SJCRH30 (cell line): Measurements from ENCODE around the gene CACNA1E. TPM values are rescaled to one million over a fixed set of nuclear protein-coding genes. Genes with fewer than 3 reads are reported as not detected.
"Not testable (repeated sequence)": the region's sequence is repeated elsewhere in the genome, so short reads cannot be mapped to it uniquely, and the experiment has no call there.

Experiments used
- DNase-seq, 2 experiments: peaks; one replicate each; pipeline ENCODE4 v3.0.0-alpha.2; 2015 to 2020
- H3K27ac ChIP-seq: fragments of 250-450 bp; sonication (Bioruptor Pico); 2 replicates; pipeline ENCODE4 v1.5.1; 2020; ENCODE audit warnings: mild to moderate bottlenecking, moderate library complexity
- H3K27me3 ChIP-seq: fragments of 250-450 bp; sonication (Bioruptor Pico); 2 replicates; pipeline ENCODE4 v1.5.1; 2020; ENCODE audit warnings: mild to moderate bottlenecking, moderate library complexity
- H3K36me3 ChIP-seq: fragments of 250-450 bp; sonication (Bioruptor Pico); 2 replicates; pipeline ENCODE4 v1.5.1; 2020; ENCODE audit warnings: mild to moderate bottlenecking, moderate library complexity
- H3K4me1 ChIP-seq: fragments of 250-450 bp; sonication (Bioruptor Pico); 2 replicates; pipeline ENCODE4 v1.5.1; 2020; ENCODE audit warnings: mild to moderate bottlenecking, moderate library complexity
- H3K4me3 ChIP-seq: fragments of 250-450 bp; sonication (Bioruptor Pico); 2 replicates; pipeline ENCODE4 v1.5.1; 2020; ENCODE audit warnings: mild to moderate bottlenecking, moderate library complexity
- H3K9me3 ChIP-seq: fragments of 250-450 bp; sonication (Bioruptor Pico); replicated peaks from 2 replicates; pipeline ENCODE4 v1.5.1; 2020; ENCODE audit warnings: mild to moderate bottlenecking, moderate library complexity
- total RNA-seq: library from RNA; depleted of rRNA; stranded (reverse); fragments of >200 nt; shearing (Covaris generic); gene quantifications from 2 replicates; pipeline ENCODE4 v1.2.3, GENCODE V29; 2014

CACNA1E gene
- total RNA-seq, 1 experiment from 2014 or later: 0.02 TPM

- H3K36me3 ChIP-seq: no peaks in the 10 kb centered on the region
- peak; percentile 75 to 80 for DNase-seq
- H3K27ac ChIP-seq: peak overlapping the region; percentile 75
- H3K27me3 ChIP-seq: no peaks in the 10 kb centered on the region
- H3K9me3 ChIP-seq: no peaks in the 10 kb centered on the region
- no peak overlapping the region for H3K4me3 ChIP-seq
- peaks cover 17% of the 10 kb centered on the region for H3K4me1 ChIP-seq
Observed at GRCh38 chr1:181803421-181803820, 320.1 kb downstream of the CACNA1E start.

- H3K4me3 ChIP-seq: no peak overlapping the region
- no peak for DNase-seq
- no peaks in the 10 kb centered on the region for H3K36me3 ChIP-seq
- H3K27me3 ChIP-seq: no peaks in the 10 kb centered on the region
- no peaks in the 10 kb centered on the region for H3K9me3 ChIP-seq
- H3K4me1 ChIP-seq: peaks cover 17% of the 10 kb centered on the region
- no peak overlapping the region for H3K27ac ChIP-seq
Observed at GRCh38 chr1:181804989-181805388, 321.7 kb downstream of the CACNA1E start.

- Histone ChIP-seq H3K36me3 (no peaks in the 10 kb centered on the region), H3K27ac (no peak overlapping the region), H3K4me1 (peaks cover 16% of the 10 kb centered on the region), H3K27me3 (no peaks in the 10 kb centered on the region), H3K9me3 (no peaks in the 10 kb centered on the region), H3K4me3 (no peak overlapping the region)
- DNase-seq: peak in 1 of 2 experiments; percentile 9
Observed at GRCh38 chr1:181806746-181807145, 323.4 kb downstream of the CACNA1E start.

GRCh38 chr1:181807251-181807650 lies 323.9 kb downstream of the CACNA1E start:
- DNase-seq: peak in 1 of 2 experiments; percentile 40
- H3K27ac ChIP-seq: no peak overlapping the region
- H3K27me3 ChIP-seq: no peaks in the 10 kb centered on the region
- peaks cover 16% of the 10 kb centered on the region for H3K4me1 ChIP-seq
- no peaks in the 10 kb centered on the region for H3K9me3 ChIP-seq
- H3K36me3 ChIP-seq: no peaks in the 10 kb centered on the region
- H3K4me3 ChIP-seq: no peak overlapping the region

- no peak for DNase-seq
- H3K27me3 ChIP-seq: no peaks in the 10 kb centered on the region
- H3K4me3 ChIP-seq: no peak overlapping the region
Observed at GRCh38 chr1:181809991-181810545, 326.8 kb downstream of the CACNA1E start.

GRCh38 chr1:181812208-181812607 lies 328.9 kb downstream of the CACNA1E start:
- Histone ChIP-seq H3K4me1 (peaks cover 6% of the 10 kb centered on the region; the same call in 1 of the 2 replicates), H3K4me3 (peak overlapping the region; percentile 16; the same call in 1 of the 2 replicates), H3K36me3 (no peaks in the 10 kb centered on the region), H3K27ac (peak overlapping the region; percentile 63), H3K27me3 (no peaks in the 10 kb centered on the region), H3K9me3 (no peaks in the 10 kb centered on the region)
- DNase-seq: peak; percentile 50 to 54

More at GRCh38 chr1:181809991-181810545, 326.8 kb downstream of the CACNA1E start:
- Histone ChIP-seq H3K4me1 (peaks cover 6% of the 10 kb centered on the region; the same call in 1 of the 2 replicates), H3K27ac (no peak overlapping the region), H3K9me3 (no peaks in the 10 kb centered on the region), H3K36me3 (no peaks in the 10 kb centered on the region)

- H3K27me3 ChIP-seq: no peaks in the 10 kb centered on the region
- H3K9me3 ChIP-seq: no peaks in the 10 kb centered on the region
- H3K27ac ChIP-seq: peak overlapping the region; percentile 63; the same call in 1 of the 2 replicates
- peaks cover 3% of the 10 kb centered on the region; the same call in 1 of the 2 replicates for H3K4me1 ChIP-seq
- no peak for DNase-seq
- no peaks in the 10 kb centered on the region for H3K36me3 ChIP-seq
- no peak overlapping the region for H3K4me3 ChIP-seq
Observed at GRCh38 chr1:181813266-181813665, 329.9 kb downstream of the CACNA1E start.

GRCh38 chr1:181816608-181817007 lies 333.3 kb downstream of the CACNA1E start:
- Histone ChIP-seq H3K4me1 (peaks cover 2% of the 10 kb centered on the region; the same call in 1 of the 2 replicates), H3K9me3 (no peaks in the 10 kb centered on the region), H3K27me3 (no peaks in the 10 kb centered on the region), H3K36me3 (no peaks in the 10 kb centered on the region), H3K27ac (no peak overlapping the region), H3K4me3 (no peak overlapping the region)
- no peak for DNase-seq

GRCh38 chr1:181817091-181817490 lies 333.8 kb downstream of the CACNA1E start:
- Histone ChIP-seq H3K4me3 (no peak overlapping the region), H3K4me1 (no peaks in the 10 kb centered on the region), H3K27me3 (no peaks in the 10 kb centered on the region), H3K36me3 (no peaks in the 10 kb centered on the region), H3K9me3 (no peaks in the 10 kb centered on the region), H3K27ac (no peak overlapping the region)
- DNase-seq: no peak

GRCh38 chr1:181818459-181818858 lies 335.1 kb downstream of the CACNA1E start:
- H3K4me3 ChIP-seq: no peak overlapping the region
- H3K9me3 ChIP-seq: no peaks in the 10 kb centered on the region
- no peak for DNase-seq
- H3K36me3 ChIP-seq: no peaks in the 10 kb centered on the region
- no peak overlapping the region for H3K27ac ChIP-seq
- no peaks in the 10 kb centered on the region for H3K4me1 ChIP-seq
- no peaks in the 10 kb centered on the region for H3K27me3 ChIP-seq

- Histone ChIP-seq H3K36me3 (no peaks in the 10 kb centered on the region), H3K4me3 (no peak overlapping the region), H3K4me1 (no peaks in the 10 kb centered on the region), H3K27ac (no peak overlapping the region), H3K27me3 (no peaks in the 10 kb centered on the region), H3K9me3 (no peaks in the 10 kb centered on the region)
- no peak for DNase-seq
Observed at GRCh38 chr1:181818943-181819342, 335.6 kb downstream of the CACNA1E start.

GRCh38 chr1:181821701-181822100 lies 338.4 kb downstream of the CACNA1E start:
- DNase-seq: no peak
- no peak overlapping the region for H3K27ac ChIP-seq
- no peak overlapping the region for H3K4me3 ChIP-seq
- no peaks in the 10 kb centered on the region for H3K27me3 ChIP-seq
- no peaks in the 10 kb centered on the region for H3K36me3 ChIP-seq
- H3K4me1 ChIP-seq: no peaks in the 10 kb centered on the region
- no peaks in the 10 kb centered on the region for H3K9me3 ChIP-seq

GRCh38 chr1:181832173-181832880 lies 349.0 kb downstream of the CACNA1E start:
- H3K27me3 ChIP-seq, H3K4me1 ChIP-seq, H3K36me3 ChIP-seq, H3K4me3 ChIP-seq, DNase-seq, H3K27ac ChIP-seq, H3K9me3 ChIP-seq: not testable (repeated sequence)

GRCh38 chr1:181846001-181846645 lies 362.8 kb downstream of the CACNA1E start:
- H3K36me3 ChIP-seq: no peaks in the 10 kb centered on the region
- no peak for DNase-seq
- H3K4me1 ChIP-seq: no peaks in the 10 kb centered on the region
- no peaks in the 10 kb centered on the region for H3K9me3 ChIP-seq
- no peak overlapping the region for H3K4me3 ChIP-seq
- H3K27me3 ChIP-seq: no peaks in the 10 kb centered on the region
- H3K27ac ChIP-seq: no peak overlapping the region

GRCh38 chr1:181846681-181847080 lies 363.4 kb downstream of the CACNA1E start:
- Histone ChIP-seq H3K36me3 (no peaks in the 10 kb centered on the region), H3K27ac (no peak overlapping the region), H3K9me3 (no peaks in the 10 kb centered on the region), H3K4me3 (no peak overlapping the region), H3K27me3 (no peaks in the 10 kb centered on the region), H3K4me1 (no peaks in the 10 kb centered on the region)
- DNase-seq: no peak
